ENCODE data around the gene SRGN.

Gene SRGN

GRCh38 chr10:69097729-69098128, 9.8 kb downstream of the SRGN start:
- WGBS (ENCODE audit: insufficient coverage), result 93% methylated on average over 2 of the region's 4 CpGs

GRCh38 chr10:69100136-69100872, 12.4 kb downstream of the SRGN start:
- peaks cover 0 to 20% (median 10%) of the 10 kb centered on the region in 4 experiments for H3K4me1 ChIP-seq (ENCODE audit: control extremely low read depth in 1 of 4, control insufficient read depth in 4 of 4, insufficient read depth in 4 of 4, low read length in 3 of 4)

More at GRCh38 chr10:69097729-69098128, 9.8 kb downstream of the SRGN start:
- Histone ChIP-seq H3K4me1 (ENCODE audit: control extremely low read depth in 1 of 4, control insufficient read depth in 4 of 4, insufficient read depth in 4 of 4, low read length in 3 of 4) (peaks cover 7 to 24% (median 13%) of the 10 kb centered on the region in 4 experiments), H3K4me3 (ENCODE audit: control insufficient read depth in 1 of 7, extremely low read depth in 1 of 7, insufficient read depth in 4 of 7, low read depth in 2 of 7, low read length in 6 of 7) (no peak overlapping the region), H3K9me3 (ENCODE audit: control extremely low read depth in 1 of 5, control insufficient read depth in 4 of 5, insufficient read depth in 2 of 5, low read depth in 1 of 5, low read length in 4 of 5) (no peaks in the 10 kb centered on the region), H3K27ac (ENCODE audit: insufficient read depth in 1 of 2, low read depth in 1 of 2, low read length in 2 of 2, poor library complexity in 1 of 2, severe bottlenecking in 2 of 2) (no peak overlapping the region), H3K36me3 (ENCODE audit: control insufficient read depth in 4 of 4, insufficient read depth in 4 of 4, low read length in 3 of 4) (peaks cover 4 to 35% (median 21%) of the 10 kb centered on the region in 4 experiments), H3K27me3 (replicated peaks in 2 of 5; ENCODE audit: control insufficient read depth in 4 of 5, insufficient read depth in 5 of 5, low read length in 4 of 5) (no peaks in the 10 kb centered on the region)
- DNase-seq, result no peak
- ChIA-PET CTCF (interaction anchor here (1.3 to 5.1 kb wide), 2 partner anchors 92 to 96 kb away, joined by 3 to 25 read pairs; no protein-coding TSS in a partner anchor), POLR2A (no interaction called here)

GRCh38 chr10:69101451-69102095, 13.7 kb downstream of the SRGN start:
- peaks cover 0 to 2% (median 0%) of the 10 kb centered on the region in 5 experiments for H3K9me3 ChIP-seq (ENCODE audit: control extremely low read depth in 1 of 5, control insufficient read depth in 4 of 5, insufficient read depth in 2 of 5, low read depth in 1 of 5, low read length in 4 of 5)
- H3K36me3 ChIP-seq (ENCODE audit: control insufficient read depth in 4 of 4, insufficient read depth in 4 of 4, low read length in 3 of 4), result peaks cover 14 to 58% (median 35%) of the 10 kb centered on the region in 4 experiments
- CTCF ChIA-PET, result interaction anchor here (1.0 to 1.1 kb wide), 2 partner anchors 8 to 95 kb away, joined by 3 read pairs; no protein-coding TSS in a partner anchor
- H3K27ac ChIP-seq (ENCODE audit: insufficient read depth in 1 of 2, low read depth in 1 of 2, low read length in 2 of 2, poor library complexity in 1 of 2, severe bottlenecking in 2 of 2), result no peak overlapping the region
- peaks cover 0 to 13% (median 10%) of the 10 kb centered on the region in 4 experiments for H3K4me1 ChIP-seq (ENCODE audit: control extremely low read depth in 1 of 4, control insufficient read depth in 4 of 4, insufficient read depth in 4 of 4, low read length in 3 of 4)
- POLR2A ChIA-PET, result no interaction called here
- WGBS (ENCODE audit: insufficient coverage), result 50% methylated on average over 6 of the region's 6 CpGs
- H3K4me3 ChIP-seq (ENCODE audit: control insufficient read depth in 1 of 7, extremely low read depth in 1 of 7, insufficient read depth in 4 of 7, low read depth in 2 of 7, low read length in 6 of 7), result peak overlapping the region in 1 of 7 experiments; percentile 15
- peak in 2 of 3 donors; percentile 75 to 82 for DNase-seq
- H3K27me3 ChIP-seq (replicated peaks in 2 of 5; ENCODE audit: control insufficient read depth in 4 of 5, insufficient read depth in 5 of 5, low read length in 4 of 5), result no peaks in the 10 kb centered on the region

More at GRCh38 chr10:69100136-69100872, 12.4 kb downstream of the SRGN start:
- ChIA-PET CTCF (interaction anchor here (0.8 to 1.6 kb wide), 4 partner anchors 22 to 295 kb away, joined by 3 to 5 read pairs (median 4); no protein-coding TSS in a partner anchor), POLR2A (no interaction called here)
- Histone ChIP-seq H3K9me3 (ENCODE audit: control extremely low read depth in 1 of 5, control insufficient read depth in 4 of 5, insufficient read depth in 2 of 5, low read depth in 1 of 5, low read length in 4 of 5) (peaks cover 0 to 2% (median 0%) of the 10 kb centered on the region in 5 experiments), H3K36me3 (ENCODE audit: control insufficient read depth in 4 of 4, insufficient read depth in 4 of 4, low read length in 3 of 4) (peaks cover 13 to 54% (median 35%) of the 10 kb centered on the region in 4 experiments), H3K27me3 (replicated peaks in 2 of 5; ENCODE audit: control insufficient read depth in 4 of 5, insufficient read depth in 5 of 5, low read length in 4 of 5) (no peaks in the 10 kb centered on the region), H3K27ac (ENCODE audit: insufficient read depth in 1 of 2, low read depth in 1 of 2, low read length in 2 of 2, poor library complexity in 1 of 2, severe bottlenecking in 2 of 2) (no peak overlapping the region), H3K4me3 (ENCODE audit: control insufficient read depth in 1 of 7, extremely low read depth in 1 of 7, insufficient read depth in 4 of 7, low read depth in 2 of 7, low read length in 6 of 7) (no peak overlapping the region)
- DNase-seq, result no peak
- WGBS (ENCODE audit: insufficient coverage), result 100% methylated on average over 3 of the region's 7 CpGs

- no peak overlapping the region for H3K27ac ChIP-seq (ENCODE audit: insufficient read depth in 1 of 2, low read depth in 1 of 2, low read length in 2 of 2, poor library complexity in 1 of 2, severe bottlenecking in 2 of 2)
- no peaks in the 10 kb centered on the region for H3K27me3 ChIP-seq (replicated peaks in 2 of 5; ENCODE audit: control insufficient read depth in 4 of 5, insufficient read depth in 5 of 5, low read length in 4 of 5)
- peaks cover 14 to 53% (median 34%) of the 10 kb centered on the region in 4 experiments for H3K36me3 ChIP-seq (ENCODE audit: control insufficient read depth in 4 of 4, insufficient read depth in 4 of 4, low read length in 3 of 4)
- H3K9me3 ChIP-seq (ENCODE audit: control extremely low read depth in 1 of 5, control insufficient read depth in 4 of 5, insufficient read depth in 2 of 5, low read depth in 1 of 5, low read length in 4 of 5), result peaks cover 0 to 2% (median 0%) of the 10 kb centered on the region in 5 experiments
- DNase-seq, result no peak
- no CpG with 5 or more reads among the region's 3 CpGs for WGBS (ENCODE audit: insufficient coverage)
- ChIA-PET POLR2A (no interaction called here), CTCF (interaction anchor here (0.7 to 1.2 kb wide), 6 partner anchors 9 to 379 kb away, joined by 3 read pairs; no protein-coding TSS in a partner anchor)
- peaks cover 0 to 13% (median 10%) of the 10 kb centered on the region in 4 experiments for H3K4me1 ChIP-seq (ENCODE audit: control extremely low read depth in 1 of 4, control insufficient read depth in 4 of 4, insufficient read depth in 4 of 4, low read length in 3 of 4)
- no peak overlapping the region for H3K4me3 ChIP-seq (ENCODE audit: control insufficient read depth in 1 of 7, extremely low read depth in 1 of 7, insufficient read depth in 4 of 7, low read depth in 2 of 7, low read length in 6 of 7)
Measured at GRCh38 chr10:69102440-69102839, 14.5 kb downstream of the SRGN start.

GRCh38 chr10:69103784-69104183, 15.9 kb downstream of the SRGN start:
- H3K36me3 ChIP-seq (ENCODE audit: control insufficient read depth in 4 of 4, insufficient read depth in 4 of 4, low read length in 3 of 4), result peaks cover 14 to 42% (median 28%) of the 10 kb centered on the region in 4 experiments
- POLR2A ChIA-PET, result no interaction called here
- CTCF ChIA-PET, result interaction anchor here (1.0 to 2.9 kb wide), 4 partner anchors 9 to 99 kb away, joined by 3 to 17 read pairs (median 9); no protein-coding TSS in a partner anchor
- peaks cover 0 to 2% (median 0%) of the 10 kb centered on the region in 5 experiments for H3K9me3 ChIP-seq (ENCODE audit: control extremely low read depth in 1 of 5, control insufficient read depth in 4 of 5, insufficient read depth in 2 of 5, low read depth in 1 of 5, low read length in 4 of 5)
- no peak overlapping the region for H3K4me3 ChIP-seq (ENCODE audit: control insufficient read depth in 1 of 7, extremely low read depth in 1 of 7, insufficient read depth in 4 of 7, low read depth in 2 of 7, low read length in 6 of 7)
- no peaks in the 10 kb centered on the region for H3K27me3 ChIP-seq (replicated peaks in 2 of 5; ENCODE audit: control insufficient read depth in 4 of 5, insufficient read depth in 5 of 5, low read length in 4 of 5)
- DNase-seq, result no peak
- 95% methylated on average over 7 of the region's 7 CpGs for WGBS (ENCODE audit: insufficient coverage)
- peaks cover 0 to 13% (median 10%) of the 10 kb centered on the region in 4 experiments for H3K4me1 ChIP-seq (ENCODE audit: control extremely low read depth in 1 of 4, control insufficient read depth in 4 of 4, insufficient read depth in 4 of 4, low read length in 3 of 4)
- no peak overlapping the region for H3K27ac ChIP-seq (ENCODE audit: insufficient read depth in 1 of 2, low read depth in 1 of 2, low read length in 2 of 2, poor library complexity in 1 of 2, severe bottlenecking in 2 of 2)

GRCh38 chr10:69104994-69105790, 17.3 kb downstream of the SRGN start:
- Histone ChIP-seq H3K4me3 (ENCODE audit: control insufficient read depth in 1 of 7, extremely low read depth in 1 of 7, insufficient read depth in 4 of 7, low read depth in 2 of 7, low read length in 6 of 7) (no peak overlapping the region), H3K9me3 (ENCODE audit: control extremely low read depth in 1 of 5, control insufficient read depth in 4 of 5, insufficient read depth in 2 of 5, low read depth in 1 of 5, low read length in 4 of 5) (peaks cover 0 to 2% (median 0%) of the 10 kb centered on the region in 5 experiments), H3K4me1 (ENCODE audit: control extremely low read depth in 1 of 4, control insufficient read depth in 4 of 4, insufficient read depth in 4 of 4, low read length in 3 of 4) (peaks cover 0 to 13% (median 10%) of the 10 kb centered on the region in 4 experiments), H3K27me3 (replicated peaks in 2 of 5; ENCODE audit: control insufficient read depth in 4 of 5, insufficient read depth in 5 of 5, low read length in 4 of 5) (no peaks in the 10 kb centered on the region), H3K27ac (ENCODE audit: insufficient read depth in 1 of 2, low read depth in 1 of 2, low read length in 2 of 2, poor library complexity in 1 of 2, severe bottlenecking in 2 of 2) (no peak overlapping the region), H3K36me3 (ENCODE audit: control insufficient read depth in 4 of 4, insufficient read depth in 4 of 4, low read length in 3 of 4) (peaks cover 10 to 28% (median 23%) of the 10 kb centered on the region in 4 experiments)
- POLR2A ChIA-PET, result interaction anchor here (0.7 kb wide), 1 partner anchor 248 kb away, joined by 3 read pairs; no protein-coding TSS in a partner anchor
- 100% methylated on average over 1 of the region's 1 CpG for WGBS (ENCODE audit: insufficient coverage)
- CTCF ChIA-PET, result interaction anchor here (0.9 to 2.9 kb wide), 11 partner anchors 9 to 118 kb away, joined by 3 to 17 read pairs (median 4); no protein-coding TSS in a partner anchor
- peak in 2 of 3 donors; percentile 19 to 23 for DNase-seq
